IMR-90 (cell line): ENCODE measurements around the gene GOLIM4.

Experiments used
- BHLHE40 ChIP-seq: fragments of 150-350 bp; IDR thresholded peaks from 2 replicates; pipeline ENCODE4 v1.6.1; 2016; ENCODE audit warnings: mild to moderate bottlenecking, low read depth, low read length
- CEBPB ChIP-seq: IDR thresholded peaks from 2 replicates; pipeline ENCODE4 v1.6.1; 2012; ENCODE audit warnings: low read depth, low read length, improper control_type of control experiment
- CHD1 ChIP-seq: IDR thresholded peaks from 2 replicates; pipeline ENCODE4 v1.6.1; 2012; ENCODE audit warnings: low read depth, low read length, improper control_type of control experiment
- FOS ChIP-seq: fragments of 150-350 bp; IDR thresholded peaks from 2 replicates; pipeline ENCODE4 v1.6.1; 2016; ENCODE audit warnings: low read depth, low read length
- MAFK ChIP-seq: IDR thresholded peaks from 2 replicates; pipeline ENCODE4 v1.6.1; 2012; ENCODE audit warnings: low read depth, low read length, improper control_type of control experiment
- MAZ ChIP-seq: IDR thresholded peaks from 2 replicates; pipeline ENCODE4 v1.6.1; 2012; ENCODE audit warnings: low read depth, mild to moderate bottlenecking, low read length, improper control_type of control experiment, moderate library complexity, borderline replicate concordance
- MXI1 ChIP-seq: IDR thresholded peaks from 2 replicates; pipeline ENCODE4 v1.6.1; 2012; ENCODE audit warnings: low read depth, mild to moderate bottlenecking, low read length, moderate library complexity, borderline replicate concordance
- POLR2A ChIP-seq: IDR thresholded peaks from 2 replicates; pipeline ENCODE4 v1.6.1; 2012; ENCODE audit warnings: mild to moderate bottlenecking, low read depth, low read length
- RAD21 ChIP-seq: IDR thresholded peaks from 2 replicates; pipeline ENCODE4 v1.6.1; 2012; ENCODE audit warnings: low read length, improper control_type of control experiment
- RCOR1 ChIP-seq: IDR thresholded peaks from 2 replicates; pipeline ENCODE4 v1.6.1; 2012; ENCODE audit warnings: mild to moderate bottlenecking, low read length, improper control_type of control experiment; ENCODE audit not compliant: insufficient replicate concordance
- RFX5 ChIP-seq: IDR thresholded peaks from 2 replicates; pipeline ENCODE4 v1.8.0; 2012; ENCODE audit warnings: low read depth, mild to moderate bottlenecking, low read length, moderate library complexity
- TF ChIP-seq, protein P1 (sequence below): fragments of 150-350 bp; IDR thresholded peaks from 2 replicates; pipeline ENCODE4 v1.6.1; 2017; ENCODE audit warnings: mild to moderate bottlenecking, antibody characterized with exemption, low read length, low read depth
- TF ChIP-seq, protein P2 (sequence below): conservative IDR thresholded peaks from 2 replicates; pipeline ENCODE4 v1.5.1; 2012; ENCODE audit warnings: mild to moderate bottlenecking, low read depth, low read length, improper control_type of control experiment
- TF ChIP-seq, protein P3 (sequence below): fragments of 150-350 bp; IDR thresholded peaks from 2 replicates; pipeline ENCODE4 v1.6.1; 2016; ENCODE audit warnings: low read depth, mild to moderate bottlenecking, low read length, moderate library complexity, borderline replicate concordance

DNA sequence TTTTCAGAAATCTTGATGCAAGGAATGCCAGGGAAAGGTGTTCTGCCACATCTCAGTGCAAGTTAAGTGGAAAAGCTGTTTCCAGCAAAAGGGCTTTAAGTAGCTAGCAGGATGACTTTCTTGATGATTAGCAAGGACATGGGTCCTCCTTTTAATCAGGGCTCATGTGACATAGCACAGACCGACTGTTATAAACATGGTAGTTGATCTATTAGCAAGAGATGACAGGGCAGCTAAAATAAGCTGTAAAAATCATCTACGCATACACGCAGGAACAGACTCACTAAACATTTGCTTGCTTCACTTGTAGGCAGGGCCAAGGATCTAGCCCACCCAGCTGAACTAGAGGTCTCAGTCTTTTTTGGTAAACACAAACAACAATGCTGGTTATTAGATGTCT lies 69.0 kb downstream of the GOLIM4 start:
- TF ChIP-seq POLR2A (no peak), CEBPB (no peak), RCOR1 (no peak), BHLHE40 (no peak), MXI1 (no peak), RAD21 (no peak), MAZ (no peak), FOS (no peak), CHD1 (no peak), RFX5 (no peak), MAFK (no peak)
- TF ChIP-seq, protein P1, sequence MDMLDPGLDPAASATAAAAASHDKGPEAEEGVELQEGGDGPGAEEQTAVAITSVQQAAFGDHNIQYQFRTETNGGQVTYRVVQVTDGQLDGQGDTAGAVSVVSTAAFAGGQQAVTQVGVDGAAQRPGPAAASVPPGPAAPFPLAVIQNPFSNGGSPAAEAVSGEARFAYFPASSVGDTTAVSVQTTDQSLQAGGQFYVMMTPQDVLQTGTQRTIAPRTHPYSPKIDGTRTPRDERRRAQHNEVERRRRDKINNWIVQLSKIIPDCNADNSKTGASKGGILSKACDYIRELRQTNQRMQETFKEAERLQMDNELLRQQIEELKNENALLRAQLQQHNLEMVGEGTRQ = no peak
- TF ChIP-seq, protein P2, sequence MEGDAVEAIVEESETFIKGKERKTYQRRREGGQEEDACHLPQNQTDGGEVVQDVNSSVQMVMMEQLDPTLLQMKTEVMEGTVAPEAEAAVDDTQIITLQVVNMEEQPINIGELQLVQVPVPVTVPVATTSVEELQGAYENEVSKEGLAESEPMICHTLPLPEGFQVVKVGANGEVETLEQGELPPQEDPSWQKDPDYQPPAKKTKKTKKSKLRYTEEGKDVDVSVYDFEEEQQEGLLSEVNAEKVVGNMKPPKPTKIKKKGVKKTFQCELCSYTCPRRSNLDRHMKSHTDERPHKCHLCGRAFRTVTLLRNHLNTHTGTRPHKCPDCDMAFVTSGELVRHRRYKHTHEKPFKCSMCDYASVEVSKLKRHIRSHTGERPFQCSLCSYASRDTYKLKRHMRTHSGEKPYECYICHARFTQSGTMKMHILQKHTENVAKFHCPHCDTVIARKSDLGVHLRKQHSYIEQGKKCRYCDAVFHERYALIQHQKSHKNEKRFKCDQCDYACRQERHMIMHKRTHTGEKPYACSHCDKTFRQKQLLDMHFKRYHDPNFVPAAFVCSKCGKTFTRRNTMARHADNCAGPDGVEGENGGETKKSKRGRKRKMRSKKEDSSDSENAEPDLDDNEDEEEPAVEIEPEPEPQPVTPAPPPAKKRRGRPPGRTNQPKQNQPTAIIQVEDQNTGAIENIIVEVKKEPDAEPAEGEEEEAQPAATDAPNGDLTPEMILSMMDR = no peak
- TF ChIP-seq, protein P3, sequence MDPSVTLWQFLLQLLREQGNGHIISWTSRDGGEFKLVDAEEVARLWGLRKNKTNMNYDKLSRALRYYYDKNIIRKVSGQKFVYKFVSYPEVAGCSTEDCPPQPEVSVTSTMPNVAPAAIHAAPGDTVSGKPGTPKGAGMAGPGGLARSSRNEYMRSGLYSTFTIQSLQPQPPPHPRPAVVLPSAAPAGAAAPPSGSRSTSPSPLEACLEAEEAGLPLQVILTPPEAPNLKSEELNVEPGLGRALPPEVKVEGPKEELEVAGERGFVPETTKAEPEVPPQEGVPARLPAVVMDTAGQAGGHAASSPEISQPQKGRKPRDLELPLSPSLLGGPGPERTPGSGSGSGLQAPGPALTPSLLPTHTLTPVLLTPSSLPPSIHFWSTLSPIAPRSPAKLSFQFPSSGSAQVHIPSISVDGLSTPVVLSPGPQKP = no peak
